ENCODE data around the gene GAB2. TPM values are rescaled to one million over a fixed set of nuclear protein-coding genes. Genes with fewer than 3 reads are reported as not detected.

Gene GAB2
- total RNA-seq, 4 donors from 2014 or later: 26.3 to 84.8 (median 26.6) TPM

- no peak overlapping the region for H3K4me3 ChIP-seq
- TF ChIP-seq, protein P1, sequence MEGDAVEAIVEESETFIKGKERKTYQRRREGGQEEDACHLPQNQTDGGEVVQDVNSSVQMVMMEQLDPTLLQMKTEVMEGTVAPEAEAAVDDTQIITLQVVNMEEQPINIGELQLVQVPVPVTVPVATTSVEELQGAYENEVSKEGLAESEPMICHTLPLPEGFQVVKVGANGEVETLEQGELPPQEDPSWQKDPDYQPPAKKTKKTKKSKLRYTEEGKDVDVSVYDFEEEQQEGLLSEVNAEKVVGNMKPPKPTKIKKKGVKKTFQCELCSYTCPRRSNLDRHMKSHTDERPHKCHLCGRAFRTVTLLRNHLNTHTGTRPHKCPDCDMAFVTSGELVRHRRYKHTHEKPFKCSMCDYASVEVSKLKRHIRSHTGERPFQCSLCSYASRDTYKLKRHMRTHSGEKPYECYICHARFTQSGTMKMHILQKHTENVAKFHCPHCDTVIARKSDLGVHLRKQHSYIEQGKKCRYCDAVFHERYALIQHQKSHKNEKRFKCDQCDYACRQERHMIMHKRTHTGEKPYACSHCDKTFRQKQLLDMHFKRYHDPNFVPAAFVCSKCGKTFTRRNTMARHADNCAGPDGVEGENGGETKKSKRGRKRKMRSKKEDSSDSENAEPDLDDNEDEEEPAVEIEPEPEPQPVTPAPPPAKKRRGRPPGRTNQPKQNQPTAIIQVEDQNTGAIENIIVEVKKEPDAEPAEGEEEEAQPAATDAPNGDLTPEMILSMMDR (IDR thresholded peaks at IDR 0.05): no peak
- TF ChIP-seq POLR2AphosphoS5 (IDR thresholded peaks at IDR 0.05) (no peak), POLR2A (IDR thresholded peaks at IDR 0.05) (no peak), EP300 (IDR thresholded peaks at IDR 0.05) (no peak)
- no peaks in the 10 kb centered on the region for H3K9me3 ChIP-seq
- H3K4me1 ChIP-seq: no peaks in the 10 kb centered on the region
- H3K36me3 ChIP-seq: peaks cover 0 to 69% of the 10 kb centered on the region in 2 donors
- 95 to 98% methylated on average over 4 of the region's 4 CpGs for WGBS, 2 donors (ENCODE audit: low coverage in 1 of 2)
- no peaks in the 10 kb centered on the region for H3K27me3 ChIP-seq
- ATAC-seq: no peak
- no peak overlapping the region for H3K27ac ChIP-seq
Observed at GRCh38 chr11:78459738-78460137, 42.1 kb upstream of the GAB2 start.

DNA sequence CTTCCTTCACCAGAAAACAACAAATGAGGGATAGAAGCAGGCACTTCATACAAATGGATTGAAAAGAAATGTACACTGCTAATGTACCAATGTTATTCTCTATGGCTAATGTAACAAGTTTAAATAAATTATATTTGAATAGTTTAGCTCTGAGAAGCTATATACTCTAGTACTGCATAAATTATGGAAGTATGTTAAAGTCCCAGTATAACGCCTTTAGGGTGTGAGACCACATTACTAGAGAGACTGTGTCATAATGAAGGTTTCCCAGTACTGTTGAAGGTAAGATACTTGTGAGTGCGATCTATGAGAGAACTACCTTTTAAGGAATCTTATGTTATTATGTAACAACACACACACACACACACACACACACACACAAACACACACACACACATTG lies 39.8 kb upstream of the GAB2 start:
- Histone ChIP-seq H3K9me3 (no peaks in the 10 kb centered on the region), H3K4me1 (no peaks in the 10 kb centered on the region), H3K4me3 (no peak overlapping the region), H3K27ac (no peak overlapping the region), H3K36me3 (peaks cover 0 to 48% of the 10 kb centered on the region in 2 donors), H3K27me3 (no peaks in the 10 kb centered on the region)
- 43 to 100% methylated on average over 2 of the region's 2 CpGs for WGBS, 2 donors (ENCODE audit: low coverage in 1 of 2)
- ATAC-seq: no peak
- TF ChIP-seq POLR2AphosphoS5 (IDR thresholded peaks at IDR 0.05) (no peak), EP300 (IDR thresholded peaks at IDR 0.05) (no peak), POLR2A (IDR thresholded peaks at IDR 0.05) (no peak)
- TF ChIP-seq, protein P1 (IDR thresholded peaks at IDR 0.05): no peak

GRCh38 chr11:78453140-78453935 lies 35.7 kb upstream of the GAB2 start:
- no peak for ATAC-seq
- WGBS, 2 donors (ENCODE audit: low coverage in 1 of 2): 88 to 100% methylated on average over 2 of the region's 2 CpGs
- Histone ChIP-seq H3K36me3 (peaks cover 0 to 11% of the 10 kb centered on the region in 2 donors), H3K9me3 (no peaks in the 10 kb centered on the region), H3K4me1 (no peaks in the 10 kb centered on the region), H3K4me3 (no peak overlapping the region), H3K27ac (no peak overlapping the region), H3K27me3 (no peaks in the 10 kb centered on the region)
- TF ChIP-seq, protein P1 (IDR thresholded peaks at IDR 0.05): no peak
- no peak for TF ChIP-seq EP300 (IDR thresholded peaks at IDR 0.05)
- TF ChIP-seq POLR2AphosphoS5 (IDR thresholded peaks at IDR 0.05): no peak
- TF ChIP-seq POLR2A (IDR thresholded peaks at IDR 0.05): no peak

DNA sequence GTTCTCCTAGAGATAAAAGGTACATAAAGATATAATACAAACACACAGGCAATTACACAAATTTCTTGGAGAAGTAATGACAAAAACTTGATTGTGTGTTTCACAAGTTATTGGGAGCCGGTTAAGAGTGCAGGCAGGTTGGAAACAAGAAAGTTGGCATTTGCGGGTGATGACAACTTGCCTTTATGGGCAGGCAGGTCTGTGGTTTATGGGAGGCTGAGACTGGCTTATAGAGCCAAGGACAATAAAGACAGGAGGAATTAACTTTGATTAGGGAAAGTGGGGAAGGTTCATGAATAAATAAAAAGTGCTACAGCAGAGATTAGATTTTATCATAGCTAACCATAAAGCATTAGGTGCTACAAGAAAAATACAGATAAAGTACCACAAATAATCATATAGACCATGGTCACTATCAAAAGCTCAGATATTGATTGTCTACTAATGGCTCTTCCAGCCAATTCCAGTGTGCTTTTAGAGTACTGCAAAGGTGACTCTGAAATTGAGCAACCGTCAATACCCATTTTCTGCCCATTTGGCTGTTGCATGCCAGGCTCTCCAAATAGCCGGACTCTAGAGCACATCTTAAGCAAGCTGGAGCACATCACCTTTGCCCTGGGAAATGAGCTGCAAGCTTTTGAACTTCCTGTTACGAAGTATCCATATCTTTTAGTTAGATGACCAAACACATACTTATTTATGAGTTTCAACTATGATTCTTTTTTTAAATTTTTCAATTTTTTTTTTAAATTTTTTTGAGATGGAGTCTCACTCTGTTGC lies 33.9 kb upstream of the GAB2 start:
- ATAC-seq: no peak
- Histone ChIP-seq H3K9me3 (no peaks in the 10 kb centered on the region), H3K27ac (no peak overlapping the region), H3K4me1 (no peaks in the 10 kb centered on the region), H3K36me3 (peaks cover 0 to 4% of the 10 kb centered on the region in 2 donors), H3K27me3 (no peaks in the 10 kb centered on the region), H3K4me3 (no peak overlapping the region)
- TF ChIP-seq, protein P1 (IDR thresholded peaks at IDR 0.05): no peak
- TF ChIP-seq EP300 (IDR thresholded peaks at IDR 0.05) (no peak), POLR2AphosphoS5 (IDR thresholded peaks at IDR 0.05) (no peak), POLR2A (IDR thresholded peaks at IDR 0.05) (no peak)
- 93 to 95% methylated on average over 5 of the region's 5 CpGs for WGBS, 2 donors (ENCODE audit: low coverage in 1 of 2)
